ENCODE measurements around the gene ASGR1.
"Not testable (repeated sequence)": the region's sequence is repeated elsewhere in the genome, so short reads cannot be mapped to it uniquely, and the experiment has no call there.

ASGR1 gene

DNA sequence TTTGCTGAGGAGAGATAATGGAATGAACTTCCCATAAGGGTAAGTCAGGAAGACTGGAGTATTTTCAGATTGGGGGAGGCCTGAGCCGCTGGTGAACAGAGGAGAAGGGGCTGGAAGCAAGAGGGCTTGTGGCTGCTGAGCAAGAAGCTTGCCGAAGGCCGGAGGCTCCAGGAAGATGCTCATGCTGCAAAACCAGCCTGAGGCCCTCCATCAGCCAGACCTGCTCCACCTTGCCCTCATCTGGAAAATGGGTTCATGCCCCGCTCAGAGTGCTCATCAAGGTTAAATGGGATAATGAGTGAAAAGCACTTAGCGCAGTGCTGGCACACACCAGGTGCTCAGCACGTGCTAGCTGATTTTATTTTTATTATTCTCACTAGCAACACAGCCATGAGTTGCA is 5.5 kb upstream of the ASGR1 start:
- DNase-seq = no peak

- DNase-seq = no peak
Measured at GRCh38 chr17:7184091-7184488, 4.9 kb upstream of the ASGR1 start.

DNA sequence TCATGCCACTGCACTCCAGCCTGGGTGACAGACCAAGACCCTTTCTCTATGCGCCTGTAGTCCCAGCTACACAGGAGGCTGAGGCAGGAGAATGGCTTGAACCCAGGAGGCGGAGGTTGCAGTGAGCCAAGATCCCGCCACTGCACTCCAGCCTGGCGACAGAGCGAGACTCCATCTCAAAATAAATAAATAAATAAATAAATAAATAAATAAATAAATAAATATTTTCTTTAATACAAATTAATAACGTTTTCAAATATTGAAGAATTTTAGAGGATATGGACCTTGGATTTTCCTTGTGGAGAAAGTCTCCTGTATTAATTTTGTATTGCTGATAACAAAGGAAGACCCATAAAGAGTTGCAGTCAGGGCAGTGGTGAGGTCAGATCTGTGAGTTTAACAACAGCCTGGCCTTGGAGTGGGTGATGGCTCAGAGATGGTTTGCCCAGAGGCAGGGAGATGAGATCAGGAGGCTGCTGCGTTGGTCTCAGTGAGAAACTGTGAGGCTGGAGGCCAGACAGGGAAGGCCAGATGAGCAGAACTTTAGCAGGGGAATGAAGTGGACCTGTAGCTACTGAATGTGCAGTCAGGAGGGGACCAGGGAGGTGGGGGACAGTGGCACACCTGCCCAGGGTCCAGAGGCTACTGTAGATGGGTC is 4.4 kb upstream of the ASGR1 start:
- no peak for DNase-seq

DNA sequence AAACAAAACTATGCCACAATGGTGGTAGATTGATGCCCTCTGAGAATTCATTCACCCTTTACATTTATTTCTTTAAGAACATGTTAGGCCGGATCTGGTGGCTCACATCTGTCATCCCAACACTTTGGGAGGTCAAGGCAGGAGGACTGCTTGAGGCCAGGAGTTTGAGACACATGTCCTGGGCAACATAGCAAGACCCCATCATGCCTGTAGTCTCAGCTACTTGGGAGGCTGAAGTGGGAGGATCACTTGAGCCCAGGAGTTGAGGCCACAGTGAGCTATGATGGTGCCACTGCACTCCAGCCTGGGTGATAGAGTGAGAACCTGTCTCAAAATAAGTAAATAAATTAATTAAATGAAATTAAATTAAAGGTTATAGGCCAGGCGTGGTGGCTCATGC is 2.9 kb upstream of the ASGR1 start:
- not testable (repeated sequence) for DNase-seq

DNA sequence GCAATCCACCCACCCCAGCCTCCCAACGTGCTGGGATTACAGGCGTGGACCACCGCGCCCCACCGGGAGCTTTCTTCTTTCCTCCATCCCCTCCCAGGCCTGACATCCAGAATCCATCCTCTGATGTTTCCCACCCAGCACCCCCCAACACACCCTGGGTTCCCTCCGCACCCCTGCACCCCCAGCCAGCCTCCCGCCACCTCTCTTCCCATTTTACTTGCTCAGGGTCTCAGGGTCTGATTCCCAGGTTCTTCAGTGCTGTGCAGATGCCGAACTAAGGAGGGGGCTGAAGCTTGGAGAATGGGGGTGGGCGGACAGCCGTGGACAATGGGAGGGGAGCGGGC is 225 bp downstream of the ASGR1 start:
- no peak for DNase-seq

- DNase-seq = no peak
Measured at GRCh38 chr17:7177954-7178477, 1.2 kb downstream of the ASGR1 start.

GRCh38 chr17:7177191-7177953 is 1.8 kb downstream of the ASGR1 start:
- peak; percentile 77 for DNase-seq

DNA sequence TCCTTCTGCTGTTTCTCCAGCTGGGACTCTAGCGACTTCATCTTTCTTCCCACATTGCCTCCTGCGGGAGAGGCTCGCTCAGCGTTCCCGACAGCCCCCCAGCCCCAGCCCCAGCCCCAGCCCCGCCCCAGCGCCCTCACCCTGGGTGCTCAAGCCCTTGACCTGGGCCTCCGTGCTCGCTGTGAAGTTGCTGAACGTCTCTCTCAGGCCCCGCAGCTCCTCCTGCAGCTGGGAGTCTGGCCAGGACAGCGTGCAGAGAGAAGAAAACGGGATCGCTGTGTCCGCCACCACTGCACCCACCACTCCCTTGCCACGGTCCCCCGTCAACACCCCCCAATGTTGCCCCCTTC is 2.4 kb downstream of the ASGR1 start:
- no peak for DNase-seq

DNA sequence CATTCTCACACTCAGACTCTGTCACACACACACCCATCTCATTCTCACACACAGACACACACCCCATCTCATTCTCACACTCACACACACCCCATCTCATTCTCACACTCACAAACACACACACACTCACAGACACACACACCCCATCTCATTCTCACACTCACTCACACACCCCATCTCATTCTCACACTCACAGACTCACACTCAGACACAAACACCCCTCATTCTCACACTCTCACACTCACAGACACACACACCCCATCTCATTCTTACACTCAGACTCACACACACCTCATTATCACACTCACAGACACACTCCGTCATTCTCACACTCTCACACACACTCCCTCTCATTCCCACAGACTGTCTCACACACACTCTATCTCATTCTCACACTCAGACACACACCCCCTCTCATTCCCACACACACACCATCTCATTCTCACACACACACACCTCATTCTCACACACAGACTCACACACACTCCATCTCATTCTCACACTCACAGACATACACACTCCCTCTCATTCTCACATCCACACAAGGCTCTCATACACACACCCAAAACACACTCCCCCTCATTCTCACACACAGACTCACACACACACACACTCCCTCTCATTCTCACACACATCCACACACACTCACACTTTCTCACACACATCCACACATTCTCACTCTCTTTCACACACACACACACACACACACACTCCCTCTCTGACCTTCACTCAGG is 2.9 kb downstream of the ASGR1 start:
- no peak for DNase-seq

DNA sequence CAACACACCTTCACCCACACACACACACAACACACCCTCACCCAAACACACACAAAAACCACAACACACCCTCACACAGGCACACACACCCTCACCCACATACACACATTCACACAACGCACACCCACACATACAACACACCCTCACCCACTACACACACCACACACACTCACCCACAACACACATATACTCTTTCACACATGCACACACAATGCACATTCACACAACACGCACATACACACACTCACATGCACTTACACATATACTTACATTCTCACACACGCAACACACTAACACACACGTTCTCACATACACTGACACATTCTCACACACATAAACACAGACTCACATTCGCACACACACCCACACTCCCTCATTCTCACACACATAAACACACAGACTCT is 3.8 kb downstream of the ASGR1 start:
- no peak for DNase-seq

- no peak for DNase-seq
Measured at GRCh38 chr17:7174603-7175326, 4.4 kb downstream of the ASGR1 start.

DNA sequence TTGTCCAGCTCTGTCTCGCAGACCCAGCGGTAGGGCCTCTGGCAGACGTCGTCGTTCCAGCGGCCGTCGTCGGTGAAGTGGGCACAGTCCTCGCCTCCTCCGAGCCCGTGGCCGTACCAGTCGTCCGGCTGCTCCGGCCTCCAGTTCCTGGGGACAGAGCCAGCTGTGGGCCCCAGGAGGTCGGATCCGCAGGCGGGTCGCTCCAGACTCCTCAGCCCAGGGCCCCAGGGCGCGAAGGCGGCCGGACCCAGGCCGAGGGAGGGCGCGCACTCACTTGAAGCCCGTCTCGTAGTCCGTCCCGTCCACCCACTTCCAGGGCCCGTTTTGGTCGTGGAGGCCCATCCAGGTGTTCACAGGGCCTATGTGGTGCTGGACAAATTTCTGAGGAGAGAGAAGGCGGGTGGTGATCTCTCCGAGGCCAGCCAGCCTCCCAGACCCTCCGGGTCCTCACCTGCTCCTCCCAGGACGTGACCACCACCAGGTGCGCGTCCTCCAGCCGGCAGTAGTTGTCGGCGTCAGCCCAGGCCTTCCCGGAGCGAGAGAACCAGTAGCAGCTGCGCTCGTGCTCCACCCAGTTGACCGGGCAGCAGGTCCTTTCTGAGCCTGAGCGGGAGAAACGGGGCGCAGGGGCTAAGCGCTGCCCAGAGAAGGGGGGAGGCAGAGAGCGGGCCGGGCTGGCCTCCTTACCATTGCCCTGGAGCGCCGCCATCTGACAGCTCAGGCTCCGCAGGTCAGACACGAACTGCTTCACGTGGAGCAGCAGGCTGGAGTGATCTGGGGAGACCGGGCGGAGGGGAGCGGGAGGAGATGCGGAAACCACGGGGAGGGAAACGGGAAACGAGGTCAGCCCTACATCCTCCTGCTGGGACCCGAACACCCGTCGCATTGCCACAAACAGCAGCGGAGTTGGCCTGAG is 5.2 kb downstream of the ASGR1 start:
- peak; percentile 66 for DNase-seq

GRCh38 chr17:7172522-7173191 is 6.5 kb downstream of the ASGR1 start:
- not testable (repeated sequence) for DNase-seq

- not testable (repeated sequence) for DNase-seq
Measured at GRCh38 chr17:7169565-7169908, 9.6 kb downstream of the ASGR1 start.

GRCh38 chr17:7168841-7169564 is 10.2 kb downstream of the ASGR1 start:
- DNase-seq = not testable (repeated sequence)

DNA sequence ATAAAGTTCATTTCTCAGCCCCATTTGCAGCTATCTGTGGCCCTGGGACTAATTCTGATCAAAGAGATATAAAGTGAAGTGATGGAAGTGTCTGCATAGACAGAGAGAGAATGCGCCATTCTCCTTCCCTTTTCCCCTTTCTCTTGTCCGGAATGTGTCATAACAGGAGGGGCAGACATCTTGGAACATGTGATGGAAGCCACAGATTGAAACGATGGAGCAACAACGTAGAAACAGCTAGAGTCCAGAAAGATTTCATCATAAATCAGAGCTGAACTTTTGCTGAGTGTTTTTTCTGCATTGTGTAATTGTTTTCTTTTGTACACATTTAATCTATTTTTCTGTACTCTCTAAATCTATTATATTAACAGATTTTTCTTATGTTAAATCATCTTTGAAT is 11.3 kb downstream of the ASGR1 start:
- DNase-seq = no peak

- no peak for DNase-seq
Measured at GRCh38 chr17:7166873-7167272, 12.3 kb downstream of the ASGR1 start.

DNA sequence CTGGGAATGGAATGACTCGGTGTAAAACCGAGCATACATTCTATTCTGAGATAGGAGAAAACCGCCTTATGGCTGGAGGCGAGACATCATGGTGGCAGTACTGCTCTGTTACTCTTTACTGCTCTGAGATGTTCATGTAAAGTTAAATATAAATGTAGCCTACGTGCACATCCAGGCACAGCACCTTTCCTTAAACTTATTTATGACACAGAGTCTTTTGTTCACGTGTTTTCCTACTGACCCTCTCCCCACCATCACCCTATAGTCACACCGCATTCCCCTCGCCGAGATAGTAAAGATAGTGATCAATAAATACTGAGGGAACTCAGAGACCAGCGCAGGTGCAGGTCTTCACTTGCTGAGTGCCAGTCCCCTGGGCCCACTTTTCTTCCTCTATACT is 19.6 kb downstream of the ASGR1 start:
- DNase-seq = not testable (repeated sequence)

- not testable (repeated sequence) for DNase-seq
Measured at GRCh38 chr17:7158424-7158823, 20.7 kb downstream of the ASGR1 start.

- DNase-seq = no peak
Measured at GRCh38 chr17:7156342-7156940, 22.7 kb downstream of the ASGR1 start.

Measured in stimulated activated CD8-positive, alpha-beta memory T cell treated with anti-CD3 and anti-CD28 coated beads, Interleukin-4, amount 100 ng/mL, for 48 hours (primary cell).